Measurements from ENCODE around the gene MBP.

- TF ChIP-seq POLR2AphosphoS5 (IDR thresholded peaks at IDR 0.05; ENCODE audit: borderline replicate concordance, low read depth, low read length) (no peak), EZH2 (IDR thresholded peaks at IDR 0.05) (no peak)
Observed at GRCh38 chr18:76938619-76939018, 194.0 kb downstream of the MBP start.
